ENCODE data around the gene OPA3. TPM values are rescaled to one million over a fixed set of nuclear protein-coding genes. Genes with fewer than 3 reads are reported as not detected.
A peak's percentile ranks its signal among the peaks of the same experiment; 100 is the strongest.

OPA3 gene
- total and polyA plus RNA-seq, 12 donors = 4.3 to 34.1 (median 16.7) TPM

DNA sequence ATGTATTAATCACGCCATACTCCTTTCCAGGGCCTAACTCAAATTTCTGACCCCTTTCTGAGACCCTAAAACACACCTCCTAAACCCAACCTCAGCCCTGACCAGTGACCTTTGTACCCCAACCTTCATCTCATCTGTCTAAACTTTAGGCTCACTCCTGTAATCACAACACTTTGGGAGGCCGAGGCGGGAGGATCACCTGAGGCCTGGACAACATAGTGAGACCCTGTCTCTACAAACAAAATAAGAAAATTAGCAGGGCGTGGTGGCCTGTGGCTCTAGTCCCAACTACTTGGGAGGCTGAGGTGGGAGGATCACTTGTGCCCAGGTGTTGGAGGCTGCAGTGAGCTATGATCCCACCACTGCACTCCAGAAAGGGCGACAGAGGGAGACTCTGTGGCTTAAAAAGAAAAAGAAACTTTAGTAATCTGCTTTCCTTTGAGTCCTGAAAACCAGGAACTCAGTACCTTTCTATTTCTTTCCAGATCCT lies 92.4 kb downstream of the OPA3 start:
- intact Hi-C loops (cut with DNase I) = no loop called here
- 84 to 90% (median 87%) methylated on average over 5 of the region's 5 CpGs for WGBS, 4 donors
- TF ChIP-seq, protein P1, sequence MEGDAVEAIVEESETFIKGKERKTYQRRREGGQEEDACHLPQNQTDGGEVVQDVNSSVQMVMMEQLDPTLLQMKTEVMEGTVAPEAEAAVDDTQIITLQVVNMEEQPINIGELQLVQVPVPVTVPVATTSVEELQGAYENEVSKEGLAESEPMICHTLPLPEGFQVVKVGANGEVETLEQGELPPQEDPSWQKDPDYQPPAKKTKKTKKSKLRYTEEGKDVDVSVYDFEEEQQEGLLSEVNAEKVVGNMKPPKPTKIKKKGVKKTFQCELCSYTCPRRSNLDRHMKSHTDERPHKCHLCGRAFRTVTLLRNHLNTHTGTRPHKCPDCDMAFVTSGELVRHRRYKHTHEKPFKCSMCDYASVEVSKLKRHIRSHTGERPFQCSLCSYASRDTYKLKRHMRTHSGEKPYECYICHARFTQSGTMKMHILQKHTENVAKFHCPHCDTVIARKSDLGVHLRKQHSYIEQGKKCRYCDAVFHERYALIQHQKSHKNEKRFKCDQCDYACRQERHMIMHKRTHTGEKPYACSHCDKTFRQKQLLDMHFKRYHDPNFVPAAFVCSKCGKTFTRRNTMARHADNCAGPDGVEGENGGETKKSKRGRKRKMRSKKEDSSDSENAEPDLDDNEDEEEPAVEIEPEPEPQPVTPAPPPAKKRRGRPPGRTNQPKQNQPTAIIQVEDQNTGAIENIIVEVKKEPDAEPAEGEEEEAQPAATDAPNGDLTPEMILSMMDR (IDR thresholded peaks at IDR 0.05) = no peak
- no peak for TF ChIP-seq POLR2A (IDR thresholded peaks at IDR 0.05)
- no peak for DNase-seq
- no peaks in the 10 kb centered on the region for H3K36me3 ChIP-seq (replicated peaks in 1 of 2)
- peaks cover 1 to 8% of the 10 kb centered on the region in 2 donors for H3K4me1 ChIP-seq (replicated peaks in 1 of 2)
- no peaks in the 10 kb centered on the region for H3K27me3 ChIP-seq
- no peaks in the 10 kb centered on the region for H3K9me3 ChIP-seq (replicated peaks in 1 of 3)
- no peak overlapping the region for H3K27ac ChIP-seq
- peak overlapping the region in 2 of 4 donors; percentile 59 to 73 for H3K4me3 ChIP-seq

DNA sequence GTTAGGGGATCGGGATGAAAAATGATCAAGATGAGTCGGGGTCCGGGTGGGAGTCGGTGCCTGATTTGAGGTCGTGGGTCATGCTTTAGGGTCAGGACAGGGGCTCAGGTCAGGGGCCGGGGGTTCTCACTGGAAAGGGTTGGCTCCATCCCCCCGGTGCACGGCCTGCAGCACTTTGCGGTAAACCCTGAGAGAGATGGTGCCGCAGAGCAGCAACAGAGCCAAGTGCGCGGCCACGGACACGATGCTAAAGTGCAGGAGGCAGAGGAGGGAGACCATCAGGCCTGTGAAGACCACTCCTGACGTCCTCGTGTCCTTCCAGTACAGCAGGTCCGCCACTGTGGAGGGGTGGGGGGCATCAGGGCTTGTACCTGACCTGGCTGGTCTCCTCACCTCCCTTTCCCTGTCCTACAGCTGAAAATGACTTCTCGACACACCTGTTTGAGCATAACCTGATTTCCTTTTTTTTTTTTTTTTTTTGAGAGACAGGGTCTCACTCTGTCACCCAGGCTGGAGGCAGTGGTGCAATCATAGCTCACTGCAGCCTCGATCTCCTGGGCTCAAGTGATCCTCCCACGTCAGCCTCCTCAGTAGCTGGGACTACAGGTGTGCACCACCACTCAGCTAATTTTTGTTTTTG lies 95.3 kb downstream of the OPA3 start:
- 86 to 92% (median 87%) methylated on average over 20 of the region's 20 CpGs for WGBS, 4 donors
- Histone ChIP-seq H3K9me3 (replicated peaks in 1 of 3) (no peaks in the 10 kb centered on the region), H3K4me3 (no peak overlapping the region), H3K4me1 (replicated peaks in 1 of 2) (no peaks in the 10 kb centered on the region), H3K27ac (no peak overlapping the region), H3K36me3 (replicated peaks in 1 of 2) (no peaks in the 10 kb centered on the region), H3K27me3 (no peaks in the 10 kb centered on the region)
- DNase-seq = no peak
- intact Hi-C loops (cut with DNase I) = no loop called here
- TF ChIP-seq, protein P1 (IDR thresholded peaks at IDR 0.05) = no peak
- TF ChIP-seq POLR2A (IDR thresholded peaks at IDR 0.05) = no peak

DNA sequence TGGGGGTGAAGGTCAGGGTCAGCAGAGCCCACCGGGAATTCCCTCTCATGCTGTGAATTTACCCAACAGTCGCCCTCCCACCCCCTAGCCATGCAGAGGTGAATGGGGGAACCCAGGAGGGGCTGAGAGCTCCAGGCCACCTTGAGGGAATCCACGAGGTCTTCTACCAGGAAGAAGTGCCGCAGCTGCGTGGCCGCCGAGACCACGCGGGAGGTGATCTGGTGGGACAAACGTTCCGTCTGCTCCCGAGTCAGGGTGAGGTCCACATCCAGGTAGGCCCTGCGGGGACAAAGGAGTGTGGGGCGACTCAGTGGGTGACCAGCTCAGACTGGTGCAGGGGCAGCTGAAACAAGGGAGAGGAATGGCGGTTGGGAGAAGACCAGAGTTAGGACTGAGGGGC lies 95.9 kb downstream of the OPA3 start:
- H3K4me1 ChIP-seq (replicated peaks in 1 of 2) = no peaks in the 10 kb centered on the region
- H3K9me3 ChIP-seq (replicated peaks in 1 of 3) = no peaks in the 10 kb centered on the region
- WGBS, 4 donors = 85 to 89% (median 85%) methylated on average over 15 of the region's 15 CpGs
- TF ChIP-seq POLR2A (IDR thresholded peaks at IDR 0.05) = no peak
- TF ChIP-seq, protein P1 (IDR thresholded peaks at IDR 0.05) = no peak
- no peaks in the 10 kb centered on the region for H3K36me3 ChIP-seq (replicated peaks in 1 of 2)
- H3K27ac ChIP-seq = no peak overlapping the region
- no peaks in the 10 kb centered on the region for H3K27me3 ChIP-seq
- H3K4me3 ChIP-seq = no peak overlapping the region
- intact Hi-C loops (cut with DNase I) = no loop called here
- DNase-seq = no peak

DNA sequence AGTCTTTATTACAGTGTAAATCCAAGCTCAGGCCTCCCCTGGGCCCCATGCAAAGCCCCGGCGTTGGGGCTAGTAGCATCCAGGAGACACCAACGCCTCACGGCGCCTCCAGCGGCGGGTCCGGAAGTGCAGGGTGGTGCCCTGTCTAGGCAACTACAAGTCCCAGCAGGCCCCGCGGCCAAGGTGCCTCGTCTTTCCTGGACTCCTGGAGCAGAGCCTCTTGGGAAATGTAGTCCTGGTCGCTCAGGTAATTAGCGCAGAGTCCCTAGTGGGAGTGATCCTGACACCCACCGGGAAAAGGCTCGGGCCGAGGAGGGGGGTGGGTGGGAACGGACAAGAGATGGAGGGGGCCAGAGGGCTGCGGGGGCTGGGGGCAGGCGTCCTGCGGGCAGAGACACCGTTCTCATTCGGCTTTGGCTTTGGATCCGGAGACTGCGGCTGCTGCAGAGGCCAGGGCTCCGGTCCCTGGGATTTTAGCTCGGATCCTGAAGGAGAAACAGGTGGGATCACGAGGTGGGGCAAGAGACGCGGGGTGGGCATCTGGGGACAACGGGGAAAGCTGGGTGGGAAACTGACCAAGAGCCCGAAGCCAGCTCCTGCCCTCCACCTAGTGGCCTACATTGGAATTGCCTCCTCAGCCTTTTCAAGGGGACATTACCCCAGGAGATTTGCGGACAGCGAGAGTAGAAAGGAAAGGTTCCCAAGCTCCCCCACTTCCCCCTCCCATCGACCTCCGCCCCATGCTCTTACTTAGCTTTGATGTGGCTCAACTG lies 99.1 kb downstream of the OPA3 start:
- no peaks in the 10 kb centered on the region for H3K9me3 ChIP-seq (replicated peaks in 1 of 3)
- 0 to 1% (median 0%) methylated on average over 21 to 35 of the region's 35 CpGs for WGBS, 4 donors
- intact Hi-C loops (cut with DNase I) = no loop called here
- peak; percentile 96 to 99 (median 99) for DNase-seq
- H3K36me3 ChIP-seq (replicated peaks in 1 of 2) = no peaks in the 10 kb centered on the region
- peak overlapping the region in 3 of 5 donors; percentile 57 to 80 (median 76) for H3K27ac ChIP-seq
- no peaks in the 10 kb centered on the region for H3K27me3 ChIP-seq
- no peaks in the 10 kb centered on the region for H3K4me1 ChIP-seq (replicated peaks in 1 of 2)
- no peak for TF ChIP-seq POLR2A (IDR thresholded peaks at IDR 0.05)
- TF ChIP-seq, protein P1 (IDR thresholded peaks at IDR 0.05) = peak; percentile 65 to 94 (median 78)
- H3K4me3 ChIP-seq = peak overlapping the region in 3 of 4 donors; percentile 19 to 77 (median 73)

Data from adrenal gland (tissue), 12 donors.